H1 (cell line): ENCODE measurements around the gene DNAJC19. TPM values are rescaled to one million over a fixed set of nuclear protein-coding genes. Genes with fewer than 3 reads are reported as not detected.

Source experiments
- CTCF ChIA-PET: fragments of 300-600 bp; sonication (Branson Sonifier 250); formaldehyde crosslinking; loops from one replicate; lab custom pipeline; 2021; ENCODE audit not compliant: partially characterized antibody; lab: Charles Lee
- POLR2A ChIA-PET: fragments of 300-600 bp; sonication (Branson Sonifier 250); formaldehyde crosslinking; loops from one replicate; lab custom pipeline; 2021; ENCODE audit warnings: inconsistent platforms; ENCODE audit not compliant: partially characterized antibody; lab: Charles Lee
- DNase-seq, 2 experiments: peaks; one replicate each; pipeline versions ENCODE4 v3.0.0 to v3.0.0-alpha.2; 2010 to 2022; ENCODE audit warnings: low spot score in 2 of 2, low read depth in 1 of 2, mixed read lengths in 1 of 2
- FAIRE-seq: peaks from 2 replicates; lab custom pipeline; 2011; peaks lifted over from hg19 to GRCh38; lab: Jason Lieb, UNC
- H2AFZ ChIP-seq: 2 replicates; pipeline ENCODE4 v1.8.1; 2012; ENCODE audit warnings: low read length, inconsistent platforms
- H2AK5ac ChIP-seq: 2 replicates; pipeline ENCODE4 v1.6.1; 2013; ENCODE audit warnings: low read depth, low read length
- H2BK120ac ChIP-seq: replicated peaks from 2 replicates; pipeline ENCODE3; 2013; ENCODE audit warnings: low read depth, low read length, inconsistent platforms
- H2BK12ac ChIP-seq: 2 replicates; pipeline ENCODE4 v1.6.1; 2013; ENCODE audit warnings: low read depth, low read length
- H2BK15ac ChIP-seq: 2 replicates; pipeline ENCODE4 v1.6.1; 2013; ENCODE audit warnings: low read length
- H2BK20ac ChIP-seq: 2 replicates; pipeline ENCODE4 v1.6.1; 2013; ENCODE audit warnings: low read length
- H2BK5ac ChIP-seq: 2 replicates; pipeline ENCODE4 v1.6.1; 2013; ENCODE audit warnings: low read depth, low read length
- H3K14ac ChIP-seq: 2 replicates; pipeline ENCODE4 v1.6.1; 2013; ENCODE audit warnings: inconsistent platforms; ENCODE audit not compliant: insufficient read length
- H3K18ac ChIP-seq: 2 replicates; pipeline ENCODE4 v1.6.1; 2013; ENCODE audit warnings: low read length; ENCODE audit errors: extremely low read depth
- H3K23ac ChIP-seq: 2 replicates; pipeline ENCODE4 v1.6.1; 2013; ENCODE audit warnings: inconsistent platforms; ENCODE audit not compliant: insufficient read length
- H3K23me2 ChIP-seq: 2 replicates; pipeline ENCODE4 v1.6.1; 2013; ENCODE audit warnings: low read depth, low read length
- H3K27ac ChIP-seq: 2 replicates; pipeline ENCODE4 v1.6.1; 2011; ENCODE audit warnings: low read depth, low read length, inconsistent platforms
- H3K27me3 ChIP-seq, 4 experiments: replicated peaks in 1 of 4; 1 replicate in 1 of 4; 2 replicates in 3 of 4; pipeline versions ENCODE4 v1.6.1 to v1.8.1; 2011 to 2013; ENCODE audit warnings: low read length in 3 of 4, mild to moderate bottlenecking in 3 of 4, inconsistent platforms in 2 of 4, mixed read lengths in 2 of 4, moderate library complexity in 1 of 4; ENCODE audit not compliant: control insufficient read depth in 3 of 4, insufficient read depth in 3 of 4; ENCODE audit errors: extremely low read depth in 1 of 4
- H3K36me3 ChIP-seq, 4 experiments: 2 replicates each; pipeline versions ENCODE4 v1.6.1 to v1.8.1; 2011 to 2013; ENCODE audit warnings: mild to moderate bottlenecking in 4 of 4, low read length in 3 of 4, moderate library complexity in 2 of 4, control low read depth in 1 of 4, inconsistent platforms in 1 of 4; ENCODE audit not compliant: insufficient read depth in 4 of 4, control insufficient read depth in 2 of 4
- H3K4ac ChIP-seq: replicated peaks from 2 replicates; pipeline ENCODE3; 2013; ENCODE audit warnings: low read length, low read depth, mixed read lengths, inconsistent platforms; ENCODE audit not compliant: insufficient read length
- H3K4me1 ChIP-seq, 4 experiments: replicated peaks in 1 of 4; 1 replicate in 1 of 4; 2 replicates in 3 of 4; pipeline versions ENCODE4 v1.6.1 to v1.8.1; 2011 to 2013; ENCODE audit warnings: low read length in 3 of 4, inconsistent platforms in 2 of 4, mixed read lengths in 1 of 4; ENCODE audit not compliant: insufficient read depth in 4 of 4, control insufficient read depth in 3 of 4
- H3K4me2 ChIP-seq, 2 experiments: 2 replicates each; pipeline versions ENCODE4 v1.6.1 to v1.8.1; 2011 to 2013; ENCODE audit warnings: low read depth in 2 of 2, low read length in 2 of 2, control low read depth in 1 of 2, inconsistent platforms in 1 of 2, mild to moderate bottlenecking in 1 of 2; ENCODE audit not compliant: insufficient read depth in 1 of 2
- H3K4me3 ChIP-seq, 4 experiments: fragments of 200-600, 300-600 bp in 1 of 4; sonication (generic), shearing (Covaris generic), sonication (Bioruptor Twin) in 1 of 4; 2 replicates each; pipeline versions ENCODE4 v1.5.1 to v1.8.1; 2011 to 2016; ENCODE audit warnings: low read length in 4 of 4, low read depth in 3 of 4, control low read depth in 2 of 4, inconsistent platforms in 2 of 4, mild to moderate bottlenecking in 2 of 4, mixed read lengths in 1 of 4, moderate library complexity in 1 of 4; ENCODE audit not compliant: insufficient read depth in 2 of 4; ENCODE audit errors: extremely low read depth in 1 of 4
- H3K56ac ChIP-seq: replicated peaks from 2 replicates; pipeline ENCODE3; 2013; ENCODE audit warnings: low read depth, mild to moderate bottlenecking, mixed read lengths, low read length, inconsistent platforms; ENCODE audit not compliant: insufficient read length
- H3K79me1 ChIP-seq: 2 replicates; pipeline ENCODE4 v1.6.1; 2013; ENCODE audit warnings: low read depth, low read length, control low read depth
- H3K79me2 ChIP-seq, 2 experiments: 2 replicates each; pipeline versions ENCODE4 v1.6.1 to v1.8.1; 2012 to 2013; ENCODE audit warnings: low read length in 2 of 2, mild to moderate bottlenecking in 2 of 2, inconsistent platforms in 1 of 2; ENCODE audit not compliant: insufficient read depth in 2 of 2, control insufficient read depth in 1 of 2
- H3K9ac ChIP-seq, 4 experiments: replicated peaks in 1 of 4; 1 replicate in 1 of 4; 2 replicates in 3 of 4; pipeline versions ENCODE4 v1.6.1 to v1.8.1; 2011 to 2013; ENCODE audit warnings: low read depth in 3 of 4, low read length in 3 of 4, control low read depth in 2 of 4, mild to moderate bottlenecking in 2 of 4, moderate library complexity in 2 of 4, inconsistent platforms in 1 of 4; ENCODE audit errors: extremely low read depth in 1 of 4
- H3K9me3 ChIP-seq, 2 experiments: 2 replicates each; pipeline versions ENCODE4 v1.6.1 to v1.8.1; 2012 to 2013; ENCODE audit warnings: mild to moderate bottlenecking in 2 of 2, moderate library complexity in 2 of 2, control low read depth in 1 of 2, inconsistent platforms in 1 of 2, low read depth in 1 of 2, low read length in 1 of 2, mixed read lengths in 1 of 2; ENCODE audit not compliant: insufficient read depth in 2 of 2
- H4K20me1 ChIP-seq, 2 experiments: replicated peaks in 1 of 2; 2 replicates each; pipeline versions ENCODE3 to v1.8.1; 2011 to 2013; ENCODE audit warnings: inconsistent platforms in 2 of 2, low read length in 2 of 2, mild to moderate bottlenecking in 1 of 2; ENCODE audit not compliant: insufficient read depth in 2 of 2, control insufficient read depth in 1 of 2
- H4K5ac ChIP-seq: 2 replicates; pipeline ENCODE4 v1.6.1; 2013; ENCODE audit warnings: low read length, low read depth, mixed read lengths, inconsistent platforms; ENCODE audit not compliant: insufficient read length
- H4K8ac ChIP-seq: 2 replicates; pipeline ENCODE4 v1.8.0; 2013; ENCODE audit warnings: mild to moderate bottlenecking, moderate library complexity, low read length, inconsistent platforms; ENCODE audit not compliant: insufficient read depth; ENCODE audit errors: extremely low read depth
- H4K91ac ChIP-seq: replicated peaks from 2 replicates; pipeline ENCODE3; 2013; ENCODE audit warnings: low read length, mixed read lengths, inconsistent platforms; ENCODE audit not compliant: insufficient read length
- ATF3 ChIP-seq: IDR thresholded peaks from 2 replicates; pipeline ENCODE4 v1.6.1; 2011; ENCODE audit warnings: low read depth, mild to moderate bottlenecking, low read length; ENCODE audit not compliant: insufficient read depth
- EGR1 ChIP-seq: IDR thresholded peaks from 2 replicates; pipeline ENCODE4 v1.6.1; 2011; ENCODE audit warnings: low read depth, low read length, borderline replicate concordance
- POLR2A ChIP-seq, 2 experiments: IDR thresholded peaks; 1 replicate in 1 of 2; 2 replicates in 1 of 2; pipeline ENCODE4 v1.6.1; 2011; ENCODE audit warnings: low read depth in 2 of 2, low read length in 2 of 2, mild to moderate bottlenecking in 2 of 2; ENCODE audit errors: control extremely low read depth in 1 of 2
- polyA plus RNA-seq, 7 experiments: library from polyadenylated mRNA; depleted of rRNA in 3 of 7; stranded (reverse) in 5 of 7; unstranded in 2 of 7; fragments of >200 nt in 5 of 7; fragments of 200-250 nt in 2 of 7; gene quantifications; 1 replicate in 5 of 7; 2 replicates in 1 of 7; 4 replicates in 1 of 7; pipeline versions ENCODE4 v1.2.1 to v1.2.3, GENCODE V29; 2011 to 2013; ENCODE audit warnings: missing spikeins in 2 of 7, mixed read lengths in 2 of 7
- total RNA-seq: library from RNA; stranded (reverse); fragmentation: NEBNext Ultra II Directional; extraction: Animal tissue kit (Norgen Biotek cat#: 25700); gene quantifications from 2 replicates; pipeline ENCODE4 v1.2.1, GENCODE V29; 2021

DNAJC19 gene
- total and polyA plus RNA-seq, 2 of the 8 experiments (the other 6 are each of a cell fraction or from before 2014, with no cell fraction given) = 62.4 to 90.9 TPM

DNA sequence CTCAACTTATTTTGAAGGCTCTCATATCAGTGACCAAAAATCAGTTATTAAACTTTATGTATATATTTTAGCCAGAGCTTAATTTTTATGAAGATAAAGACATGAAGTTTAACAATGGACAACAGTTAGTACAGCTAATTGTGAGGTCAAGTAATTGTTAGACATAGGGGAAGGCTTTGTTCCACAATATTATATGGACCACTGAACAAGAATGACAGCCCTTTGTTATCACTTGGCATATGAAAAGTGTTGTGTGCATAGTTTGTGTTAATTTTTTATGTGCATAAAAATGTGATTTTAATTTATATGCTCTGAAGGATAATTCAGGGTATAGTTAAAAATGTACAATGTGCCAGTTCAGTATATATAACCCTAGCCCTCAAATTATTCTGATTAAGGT lies 12.0 kb downstream of the DNAJC19 start:
- Histone ChIP-seq H2BK15ac (no peak overlapping the region), H3K27ac (no peak overlapping the region), H4K8ac (no peak overlapping the region), H4K91ac (no peak overlapping the region), H2BK20ac (no peak overlapping the region), H3K23ac (no peak overlapping the region), H4K20me1 (peaks cover 0 to 2% of the 10 kb centered on the region in 2 experiments), H3K4me1 (0 out of 7 replicates have a peak, but pooled peaks cover 0 to 2% (median 0%) of the 10 kb centered on the region in 4 experiments), H3K9ac (no peak overlapping the region), H3K4ac (no peak overlapping the region), H3K4me2 (no peak overlapping the region), H4K5ac (no peak overlapping the region), H3K79me1 (no peaks in the 10 kb centered on the region), H2BK120ac (no peak overlapping the region), H3K56ac (no peak overlapping the region), H3K36me3 (peaks cover 0 to 71% (median 9%) of the 10 kb centered on the region in 4 experiments; a peak in 6 of 8 replicates), H3K27me3 (no peaks in the 10 kb centered on the region), H3K79me2 (no peaks in the 10 kb centered on the region), H3K9me3 (no peaks in the 10 kb centered on the region), H3K23me2 (no peaks in the 10 kb centered on the region), H2BK12ac (no peak overlapping the region), H2AFZ (no peak overlapping the region), H3K14ac (no peak overlapping the region), H2BK5ac (no peak overlapping the region), H2AK5ac (no peak overlapping the region), H3K4me3 (no peak overlapping the region), H3K18ac (no peak overlapping the region)
- ChIA-PET POLR2A (interaction anchor here (0.7 to 1.5 kb wide), 3 partner anchors 11 to 520 kb away, joined by 3 to 5 read pairs (median 3); partner anchors contain the start of gene DNAJC19), CTCF (interaction anchor here (0.6 kb wide), 1 partner anchor 55 kb away, joined by 3 read pairs; no protein-coding TSS in a partner anchor)
- DNase-seq (no peak), FAIRE-seq (no peak)
- TF ChIP-seq EGR1 (no peak), POLR2A (IDR thresholded peaks at IDR 0.05; ENCODE audit: control extremely low read depth in 1 of 2, low read depth in 2 of 2, low read length in 2 of 2) (0 out of 3 replicates have a peak, but pooled peaks of 1 of the 2 experiments have one; percentile 10), ATF3 (no peak)
